Karpas-422 (cell line): ENCODE results near the gene C1D. TPM values are rescaled to one million over a fixed set of nuclear protein-coding genes. Genes with fewer than 3 reads are reported as not detected.

Experiments
- DNase-seq: peaks from one replicate; pipeline ENCODE4 v3.0.0-alpha.2; 2015
- H2AFZ ChIP-seq: fragments of 200-600 bp; sonication (generic); 2 replicates; pipeline ENCODE4 v1.6.1; 2014; ENCODE audit warnings: antibody characterized with exemption, low read length, mixed read lengths
- H3K27ac ChIP-seq: fragments of 200-600 bp; sonication (generic); 2 replicates; pipeline ENCODE4 v1.5.1; 2014; ENCODE audit warnings: mild to moderate bottlenecking, low read length, moderate library complexity
- H3K27me3 ChIP-seq: fragments of 200-600 bp; sonication (generic); 2 replicates; pipeline ENCODE4 v1.6.1; 2014; ENCODE audit warnings: low read length, mixed read lengths
- H3K36me3 ChIP-seq: fragments of 200-600 bp; sonication (generic); 2 replicates; pipeline ENCODE4 v1.6.1; 2014; ENCODE audit warnings: low read length, mixed read lengths; ENCODE audit not compliant: insufficient read depth
- H3K4me1 ChIP-seq: fragments of 200-600 bp; sonication (generic); 2 replicates; pipeline ENCODE4 v1.6.1; 2014; ENCODE audit warnings: mild to moderate bottlenecking, low read length, mixed read lengths
- H3K4me2 ChIP-seq: fragments of 200-600 bp; sonication (generic); 2 replicates; pipeline ENCODE4 v1.6.1; 2014; ENCODE audit warnings: low read length, low read depth, mild to moderate bottlenecking; ENCODE audit not compliant: poor library complexity, severe bottlenecking
- H3K4me3 ChIP-seq: fragments of 200-600 bp; sonication (generic); 2 replicates; pipeline ENCODE4 v1.5.1; 2014; ENCODE audit warnings: mild to moderate bottlenecking, antibody characterized with exemption, low read length, mixed read lengths
- H3K79me2 ChIP-seq: fragments of 200-600 bp; sonication (generic); 2 replicates; pipeline ENCODE4 v1.6.1; 2014; ENCODE audit warnings: mild to moderate bottlenecking, low read length, mixed read lengths
- H3K9ac ChIP-seq: fragments of 200-600 bp; sonication (generic); 2 replicates; pipeline ENCODE4 v1.6.0; 2014; ENCODE audit warnings: low read length
- H3K9me2 ChIP-seq: fragments of 200-600 bp; sonication (generic), shearing (Covaris generic); replicated peaks from 2 replicates; pipeline ENCODE4 v1.6.0; 2014; ENCODE audit warnings: mild to moderate bottlenecking, low read length, moderate library complexity; ENCODE audit not compliant: insufficient read depth
- H3K9me3 ChIP-seq: fragments of 300-700, 200-600 bp; sonication (generic); 2 replicates; pipeline ENCODE4 v1.6.1; 2014; ENCODE audit warnings: low read length, mixed read lengths
- H4K20me1 ChIP-seq: fragments of 200-600 bp; sonication (generic); 2 replicates; pipeline ENCODE4 v1.6.1; 2014; ENCODE audit warnings: mild to moderate bottlenecking, antibody characterized with exemption, low read length, low read depth; ENCODE audit not compliant: insufficient read depth
- total RNA-seq: library from RNA; depleted of rRNA; stranded (reverse); fragments of >200 nt; shearing (Covaris generic); gene quantifications from 2 replicates; pipeline ENCODE4 v1.2.3, GENCODE V29; 2014; ENCODE audit warnings: low replicate concordance

The C1D gene
- total RNA-seq, 1 experiment from 2014 or later, result 86.7 TPM

- no peaks in the 10 kb centered on the region for H3K9me2 ChIP-seq
- H3K4me1 ChIP-seq, result no peaks in the 10 kb centered on the region
- H3K36me3 ChIP-seq, result peaks cover 7% of the 10 kb centered on the region; the same call in 1 of the 2 replicates
- H2AFZ ChIP-seq, result no peak overlapping the region
- H3K27me3 ChIP-seq, result no peaks in the 10 kb centered on the region
- H4K20me1 ChIP-seq, result peaks cover 45% of the 10 kb centered on the region
- peaks cover 92% of the 10 kb centered on the region for H3K79me2 ChIP-seq
- H3K27ac ChIP-seq, result no peak overlapping the region
- no peak overlapping the region for H3K9ac ChIP-seq
- H3K4me3 ChIP-seq, result no peak overlapping the region
- no peaks in the 10 kb centered on the region for H3K9me3 ChIP-seq
- no peak for DNase-seq
- no peak overlapping the region for H3K4me2 ChIP-seq
Observed at GRCh38 chr2:68050353-68050752, 12.5 kb downstream of the C1D start.

GRCh38 chr2:68046642-68047240, 16.1 kb downstream of the C1D start:
- H3K4me2 ChIP-seq, result no peak overlapping the region
- peaks cover 56% of the 10 kb centered on the region for H3K79me2 ChIP-seq
- no peak for DNase-seq
- no peak overlapping the region for H3K27ac ChIP-seq
- no peak overlapping the region for H3K4me3 ChIP-seq
- H3K27me3 ChIP-seq, result no peaks in the 10 kb centered on the region
- H3K9ac ChIP-seq, result no peak overlapping the region
- H3K9me3 ChIP-seq, result no peaks in the 10 kb centered on the region
- H3K4me1 ChIP-seq, result 0 out of 2 replicates have a peak, but pooled peaks cover 3% of the 10 kb centered on the region
- no peak overlapping the region for H2AFZ ChIP-seq
- peaks cover 30% of the 10 kb centered on the region for H4K20me1 ChIP-seq
- H3K36me3 ChIP-seq, result peaks cover 17% of the 10 kb centered on the region; the same call in 1 of the 2 replicates
- no peaks in the 10 kb centered on the region for H3K9me2 ChIP-seq

DNA sequence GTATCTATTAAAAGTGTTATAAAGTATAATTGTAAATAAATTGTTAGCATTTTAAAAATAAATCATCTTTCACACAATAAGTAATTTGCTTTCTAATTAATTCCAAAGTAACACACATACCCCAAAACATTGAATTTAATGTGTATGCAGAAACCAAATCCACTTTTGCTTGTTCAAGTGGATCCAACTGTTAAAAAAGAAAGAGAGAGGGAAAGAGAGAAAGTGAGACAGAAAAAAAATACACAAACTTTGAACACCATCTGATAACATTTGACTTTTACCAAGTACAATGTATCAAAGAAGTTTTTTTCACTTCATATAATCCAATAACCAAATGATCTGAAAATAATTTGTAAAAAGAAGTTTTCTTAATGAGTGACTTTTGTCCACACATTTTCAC, 16.6 kb downstream of the C1D start:
- H3K9ac ChIP-seq, result no peak overlapping the region
- H4K20me1 ChIP-seq, result peaks cover 26% of the 10 kb centered on the region
- peaks cover 51% of the 10 kb centered on the region for H3K79me2 ChIP-seq
- H2AFZ ChIP-seq, result no peak overlapping the region
- no peaks in the 10 kb centered on the region for H3K9me2 ChIP-seq
- H3K4me3 ChIP-seq, result no peak overlapping the region
- H3K36me3 ChIP-seq, result peaks cover 20% of the 10 kb centered on the region; the same call in 1 of the 2 replicates
- no peak for DNase-seq
- no peaks in the 10 kb centered on the region for H3K27me3 ChIP-seq
- H3K4me2 ChIP-seq, result no peak overlapping the region
- H3K4me1 ChIP-seq, result 0 out of 2 replicates have a peak, but pooled peaks cover 3% of the 10 kb centered on the region
- no peaks in the 10 kb centered on the region for H3K9me3 ChIP-seq
- H3K27ac ChIP-seq, result no peak overlapping the region

DNA sequence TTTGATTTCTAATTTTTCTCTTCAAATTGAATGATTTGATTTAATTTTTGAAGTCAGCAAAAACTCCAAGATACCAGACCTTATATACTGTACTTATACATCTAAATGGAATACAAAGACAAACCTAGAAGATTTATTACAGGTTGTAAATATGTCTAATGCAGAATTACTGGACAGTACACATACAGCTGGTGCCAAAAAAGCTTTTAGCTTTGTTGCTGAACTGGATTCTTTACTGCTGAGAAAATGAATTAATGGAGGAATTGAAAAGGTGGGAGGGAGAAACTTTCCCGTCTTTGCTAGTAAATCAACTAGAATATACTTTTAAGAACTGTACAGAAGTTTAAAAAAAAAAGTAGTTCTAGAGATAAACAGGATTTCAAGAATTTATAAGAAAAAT, 17.5 kb downstream of the C1D start:
- Histone ChIP-seq H3K4me1 (peaks cover 7% of the 10 kb centered on the region), H4K20me1 (peaks cover 20% of the 10 kb centered on the region), H3K4me3 (no peak overlapping the region), H2AFZ (no peak overlapping the region), H3K9ac (no peak overlapping the region), H3K9me3 (no peaks in the 10 kb centered on the region), H3K27me3 (no peaks in the 10 kb centered on the region), H3K27ac (no peak overlapping the region), H3K4me2 (no peak overlapping the region), H3K9me2 (no peaks in the 10 kb centered on the region), H3K79me2 (peaks cover 42% of the 10 kb centered on the region), H3K36me3 (peaks cover 26% of the 10 kb centered on the region; the same call in 1 of the 2 replicates)
- DNase-seq, result no peak

GRCh38 chr2:68044099-68044498, 18.7 kb downstream of the C1D start:
- Histone ChIP-seq H3K9ac (no peak overlapping the region), H3K4me1 (peaks cover 15% of the 10 kb centered on the region), H3K36me3 (peaks cover 26% of the 10 kb centered on the region; the same call in 1 of the 2 replicates), H3K79me2 (peaks cover 30% of the 10 kb centered on the region), H4K20me1 (peaks cover 12% of the 10 kb centered on the region; the same call in 1 of the 2 replicates), H3K27ac (no peak overlapping the region), H3K9me3 (no peaks in the 10 kb centered on the region), H3K9me2 (no peaks in the 10 kb centered on the region), H3K4me2 (no peak overlapping the region), H3K4me3 (no peak overlapping the region), H3K27me3 (no peaks in the 10 kb centered on the region), H2AFZ (no peak overlapping the region)
- DNase-seq, result no peak

GRCh38 chr2:68043695-68044094, 19.1 kb downstream of the C1D start:
- Histone ChIP-seq H3K4me1 (peaks cover 15% of the 10 kb centered on the region), H2AFZ (no peak overlapping the region), H3K9me2 (no peaks in the 10 kb centered on the region), H3K9ac (no peak overlapping the region), H3K9me3 (no peaks in the 10 kb centered on the region), H3K27ac (no peak overlapping the region), H3K4me3 (no peak overlapping the region), H4K20me1 (peaks cover 12% of the 10 kb centered on the region; the same call in 1 of the 2 replicates), H3K79me2 (peaks cover 26% of the 10 kb centered on the region), H3K27me3 (no peaks in the 10 kb centered on the region), H3K4me2 (no peak overlapping the region), H3K36me3 (peaks cover 26% of the 10 kb centered on the region; the same call in 1 of the 2 replicates)
- no peak for DNase-seq

DNA sequence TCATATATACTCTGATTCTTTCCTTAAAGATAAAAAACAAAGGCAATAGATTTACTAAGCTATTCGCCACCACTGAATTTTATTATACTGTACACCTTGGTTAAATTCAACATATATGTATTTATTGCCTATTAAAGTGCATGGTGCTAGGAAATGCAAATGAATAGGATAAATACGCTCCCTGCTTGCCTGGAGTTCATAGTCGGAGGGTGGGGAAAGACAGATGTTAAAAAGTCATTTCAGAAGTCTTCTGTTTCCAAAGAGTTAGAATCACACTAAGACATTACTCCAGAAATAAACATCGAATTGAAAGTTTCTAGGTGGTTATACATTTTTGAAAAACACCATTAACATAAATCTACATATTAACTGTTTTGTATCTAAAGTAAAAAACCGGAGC, 19.8 kb downstream of the C1D start:
- Histone ChIP-seq H3K9me2 (no peaks in the 10 kb centered on the region), H2AFZ (no peak overlapping the region), H3K36me3 (peaks cover 26% of the 10 kb centered on the region; the same call in 1 of the 2 replicates), H3K4me3 (no peak overlapping the region), H3K4me2 (no peak overlapping the region), H4K20me1 (peaks cover 6% of the 10 kb centered on the region; the same call in 1 of the 2 replicates), H3K79me2 (peaks cover 19% of the 10 kb centered on the region), H3K4me1 (peaks cover 15% of the 10 kb centered on the region), H3K27ac (no peak overlapping the region), H3K9me3 (no peaks in the 10 kb centered on the region), H3K27me3 (no peaks in the 10 kb centered on the region), H3K9ac (no peak overlapping the region)
- no peak for DNase-seq

GRCh38 chr2:68041704-68042245, 21.0 kb downstream of the C1D start:
- no peaks in the 10 kb centered on the region for H3K9me2 ChIP-seq
- H3K36me3 ChIP-seq, result peaks cover 23% of the 10 kb centered on the region; the same call in 1 of the 2 replicates
- no peaks in the 10 kb centered on the region for H4K20me1 ChIP-seq
- no peak overlapping the region for H2AFZ ChIP-seq
- H3K9me3 ChIP-seq, result no peaks in the 10 kb centered on the region
- H3K4me3 ChIP-seq, result no peak overlapping the region
- H3K27me3 ChIP-seq, result no peaks in the 10 kb centered on the region
- H3K4me1 ChIP-seq, result peaks cover 15% of the 10 kb centered on the region
- no peak overlapping the region for H3K9ac ChIP-seq
- DNase-seq, result no peak
- H3K4me2 ChIP-seq, result no peak overlapping the region
- H3K79me2 ChIP-seq, result peaks cover 6% of the 10 kb centered on the region
- no peak overlapping the region for H3K27ac ChIP-seq
